ENCODE data around the gene PLCB1.

PLCB1 gene

GRCh38 chr20:8675896-8676295 is 543.8 kb downstream of the PLCB1 start:
- Mint-ChIP-seq H3K36me3 (ENCODE audit: low read depth) (no peaks in the 10 kb centered on the region), H3K4me3 (no peak overlapping the region), H3K27ac (no peak overlapping the region), H3K27me3 (ENCODE audit: low read depth) (no peaks in the 10 kb centered on the region), H3K9me3 (no peaks in the 10 kb centered on the region), H3K4me1 (ENCODE audit: low read depth) (no peaks in the 10 kb centered on the region)

- no peaks in the 10 kb centered on the region for H3K4me1 Mint-ChIP-seq (ENCODE audit: low read depth)
These were observed 546.2 kb downstream of the PLCB1 start for GRCh38 chr20:8678098-8678776.

GRCh38 chr20:8689337-8689736 is 557.3 kb downstream of the PLCB1 start:
- no peak overlapping the region for H3K4me3 Mint-ChIP-seq
- H3K9me3 Mint-ChIP-seq = peaks cover 5% of the 10 kb centered on the region
- H3K27me3 Mint-ChIP-seq (ENCODE audit: low read depth) = no peaks in the 10 kb centered on the region
- H3K4me1 Mint-ChIP-seq (ENCODE audit: low read depth) = no peaks in the 10 kb centered on the region
- no peaks in the 10 kb centered on the region for H3K36me3 Mint-ChIP-seq (ENCODE audit: low read depth)
- no peak overlapping the region for H3K27ac Mint-ChIP-seq

More at GRCh38 chr20:8678098-8678776, 546.2 kb downstream of the PLCB1 start:
- Mint-ChIP-seq H3K36me3 (ENCODE audit: low read depth) (no peaks in the 10 kb centered on the region), H3K27ac (no peak overlapping the region), H3K9me3 (no peaks in the 10 kb centered on the region), H3K27me3 (ENCODE audit: low read depth) (no peaks in the 10 kb centered on the region), H3K4me3 (no peak overlapping the region)

DNA sequence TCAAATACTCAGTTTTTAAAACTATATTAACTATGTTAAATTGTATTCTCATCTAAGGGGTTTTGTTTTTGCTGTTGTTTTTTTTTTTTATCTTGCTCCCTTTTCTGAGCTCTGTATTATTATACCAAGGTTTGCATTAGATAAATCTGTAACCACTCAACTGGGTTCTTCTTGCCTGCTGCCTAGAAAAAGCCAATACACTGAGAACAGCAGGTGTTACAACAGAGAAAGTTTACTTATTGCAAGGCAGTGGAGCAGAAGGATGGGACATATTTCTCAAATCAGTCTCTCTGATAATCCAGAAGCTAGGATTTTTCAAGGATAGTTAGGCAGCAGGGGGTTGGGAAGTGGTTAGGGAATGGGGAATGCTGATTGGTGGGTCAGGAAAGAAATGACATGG is 558.0 kb downstream of the PLCB1 start:
- H3K27ac Mint-ChIP-seq = no peak overlapping the region

GRCh38 chr20:8693709-8694108 is 561.6 kb downstream of the PLCB1 start:
- Mint-ChIP-seq H3K27me3 (ENCODE audit: low read depth) (no peaks in the 10 kb centered on the region), H3K27ac (no peak overlapping the region), H3K4me3 (no peak overlapping the region)

More for the DNA sequence above, 558.0 kb downstream of the PLCB1 start:
- H3K9me3 Mint-ChIP-seq = peaks cover 5% of the 10 kb centered on the region
- H3K4me1 Mint-ChIP-seq (ENCODE audit: low read depth) = no peaks in the 10 kb centered on the region
- no peak overlapping the region for H3K4me3 Mint-ChIP-seq
- H3K27me3 Mint-ChIP-seq (ENCODE audit: low read depth) = no peaks in the 10 kb centered on the region
- no peaks in the 10 kb centered on the region for H3K36me3 Mint-ChIP-seq (ENCODE audit: low read depth)

DNA sequence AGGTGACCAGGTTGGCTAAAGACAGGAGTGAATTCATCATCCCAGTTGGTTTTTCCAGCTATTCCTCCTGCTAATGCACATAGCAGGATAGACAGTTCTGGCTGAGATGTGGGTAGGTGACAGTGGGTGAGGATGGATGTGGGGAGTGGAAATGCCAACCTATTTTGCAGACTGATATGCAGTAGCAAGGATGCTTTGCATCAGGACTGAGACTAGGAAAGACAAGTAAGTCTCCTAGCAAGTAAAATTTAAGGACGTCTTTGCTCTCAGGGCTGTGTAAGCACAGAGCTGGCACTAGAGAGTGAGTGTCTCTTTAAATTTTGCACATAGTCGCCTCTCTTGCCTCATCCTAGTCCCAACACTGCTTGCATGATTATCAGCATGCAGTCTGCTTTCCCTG is 568.7 kb downstream of the PLCB1 start:
- no peaks in the 10 kb centered on the region for H3K9me3 Mint-ChIP-seq
- H3K4me1 Mint-ChIP-seq (ENCODE audit: low read depth) = no peaks in the 10 kb centered on the region
- no peak overlapping the region for H3K27ac Mint-ChIP-seq
- H3K4me3 Mint-ChIP-seq = no peak overlapping the region
- no peaks in the 10 kb centered on the region for H3K36me3 Mint-ChIP-seq (ENCODE audit: low read depth)
- no peaks in the 10 kb centered on the region for H3K27me3 Mint-ChIP-seq (ENCODE audit: low read depth)

More at GRCh38 chr20:8693709-8694108, 561.6 kb downstream of the PLCB1 start:
- Mint-ChIP-seq H3K36me3 (ENCODE audit: low read depth) (no peaks in the 10 kb centered on the region), H3K9me3 (peaks cover 5% of the 10 kb centered on the region), H3K4me1 (ENCODE audit: low read depth) (no peaks in the 10 kb centered on the region)

GRCh38 chr20:8706961-8707700 is 575.1 kb downstream of the PLCB1 start:
- Mint-ChIP-seq H3K36me3 (ENCODE audit: low read depth) (no peaks in the 10 kb centered on the region), H3K27me3 (ENCODE audit: low read depth) (no peaks in the 10 kb centered on the region), H3K4me1 (ENCODE audit: low read depth) (no peaks in the 10 kb centered on the region)

DNA sequence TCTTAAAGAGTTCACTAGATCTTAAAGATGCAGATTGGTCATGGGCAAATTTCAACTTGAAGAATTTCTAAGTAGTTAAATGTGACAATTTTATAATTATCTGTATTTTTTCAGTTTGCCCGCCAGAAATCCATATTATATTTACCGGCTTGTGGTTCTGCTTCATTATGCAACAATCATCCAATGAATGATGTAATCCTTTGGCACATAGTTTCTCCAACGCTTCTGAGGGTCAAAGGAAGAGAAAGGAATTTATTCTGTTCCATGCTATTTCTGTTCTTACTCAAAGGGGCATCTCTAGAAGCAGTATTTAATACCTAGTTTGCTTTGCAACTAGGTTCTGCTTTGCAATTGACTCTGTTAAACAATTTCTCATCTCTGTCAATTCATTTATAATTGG is 577.6 kb downstream of the PLCB1 start:
- H3K36me3 Mint-ChIP-seq (ENCODE audit: low read depth) = no peaks in the 10 kb centered on the region
- H3K4me1 Mint-ChIP-seq (ENCODE audit: low read depth) = no peaks in the 10 kb centered on the region
- no peaks in the 10 kb centered on the region for H3K9me3 Mint-ChIP-seq
- H3K4me3 Mint-ChIP-seq = no peak overlapping the region
- no peak overlapping the region for H3K27ac Mint-ChIP-seq
- no peaks in the 10 kb centered on the region for H3K27me3 Mint-ChIP-seq (ENCODE audit: low read depth)

More at GRCh38 chr20:8706961-8707700, 575.1 kb downstream of the PLCB1 start:
- Mint-ChIP-seq H3K4me3 (no peak overlapping the region), H3K9me3 (no peaks in the 10 kb centered on the region), H3K27ac (no peak overlapping the region)

GRCh38 chr20:8711501-8711900 is 579.4 kb downstream of the PLCB1 start:
- Mint-ChIP-seq H3K4me1 (ENCODE audit: low read depth) (no peaks in the 10 kb centered on the region), H3K9me3 (no peaks in the 10 kb centered on the region), H3K4me3 (no peak overlapping the region), H3K36me3 (ENCODE audit: low read depth) (no peaks in the 10 kb centered on the region), H3K27ac (no peak overlapping the region), H3K27me3 (ENCODE audit: low read depth) (no peaks in the 10 kb centered on the region)

- Mint-ChIP-seq H3K4me3 (no peak overlapping the region), H3K4me1 (ENCODE audit: low read depth) (no peaks in the 10 kb centered on the region), H3K36me3 (ENCODE audit: low read depth) (no peaks in the 10 kb centered on the region), H3K27me3 (ENCODE audit: low read depth) (no peaks in the 10 kb centered on the region), H3K9me3 (no peaks in the 10 kb centered on the region), H3K27ac (no peak overlapping the region)
These were observed 582.1 kb downstream of the PLCB1 start for GRCh38 chr20:8714206-8714605.

- no peak overlapping the region for H3K4me3 Mint-ChIP-seq
These were observed 586.2 kb downstream of the PLCB1 start for GRCh38 chr20:8718279-8718678.

DNA sequence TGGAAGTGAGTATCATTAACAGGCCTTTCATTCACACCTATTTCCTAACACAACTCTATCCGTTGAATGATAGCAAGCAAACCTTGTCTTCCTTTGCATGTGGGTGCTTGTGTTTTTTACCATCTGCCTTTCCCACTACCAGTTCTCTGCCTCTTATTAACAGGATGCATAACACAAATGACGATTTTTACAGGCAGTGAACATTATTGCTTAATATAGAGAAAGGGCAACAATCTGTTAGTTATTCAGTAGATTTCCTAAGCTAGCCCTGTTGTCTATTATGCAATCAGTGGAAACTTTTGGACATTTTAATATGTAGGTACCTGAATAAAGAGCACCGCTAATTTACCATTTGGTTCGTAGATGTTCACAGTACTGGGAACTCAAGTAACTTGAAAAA is 588.0 kb downstream of the PLCB1 start:
- Mint-ChIP-seq H3K27me3 (ENCODE audit: low read depth) (no peaks in the 10 kb centered on the region), H3K36me3 (ENCODE audit: low read depth) (no peaks in the 10 kb centered on the region), H3K4me3 (no peak overlapping the region), H3K4me1 (ENCODE audit: low read depth) (no peaks in the 10 kb centered on the region), H3K9me3 (no peaks in the 10 kb centered on the region), H3K27ac (no peak overlapping the region)

More at GRCh38 chr20:8718279-8718678, 586.2 kb downstream of the PLCB1 start:
- H3K9me3 Mint-ChIP-seq = no peaks in the 10 kb centered on the region
- no peaks in the 10 kb centered on the region for H3K36me3 Mint-ChIP-seq (ENCODE audit: low read depth)
- H3K4me1 Mint-ChIP-seq (ENCODE audit: low read depth) = no peaks in the 10 kb centered on the region
- H3K27ac Mint-ChIP-seq = no peak overlapping the region
- no peaks in the 10 kb centered on the region for H3K27me3 Mint-ChIP-seq (ENCODE audit: low read depth)

DNA sequence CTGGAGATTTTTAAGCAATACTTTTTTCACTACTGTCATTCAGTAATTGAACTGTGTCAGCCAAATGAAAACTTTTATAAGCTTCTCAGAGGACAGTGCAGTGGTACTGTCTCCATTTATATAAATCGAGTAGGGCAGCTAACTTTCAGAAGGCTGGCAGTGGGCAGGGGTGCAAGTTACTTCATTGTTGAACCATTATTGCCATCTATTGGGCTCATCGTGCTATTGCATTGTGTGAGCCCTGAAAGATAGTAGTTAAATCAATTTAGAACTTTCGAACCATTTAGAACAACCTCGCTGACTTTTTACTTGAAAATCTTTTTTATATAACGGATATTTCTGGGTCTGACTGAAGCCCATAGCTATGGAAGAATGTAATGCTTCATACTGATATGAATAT is 589.0 kb downstream of the PLCB1 start:
- Mint-ChIP-seq H3K27ac (no peak overlapping the region), H3K36me3 (ENCODE audit: low read depth) (no peaks in the 10 kb centered on the region), H3K27me3 (ENCODE audit: low read depth) (no peaks in the 10 kb centered on the region), H3K9me3 (no peaks in the 10 kb centered on the region), H3K4me3 (no peak overlapping the region), H3K4me1 (ENCODE audit: low read depth) (no peaks in the 10 kb centered on the region)

DNA sequence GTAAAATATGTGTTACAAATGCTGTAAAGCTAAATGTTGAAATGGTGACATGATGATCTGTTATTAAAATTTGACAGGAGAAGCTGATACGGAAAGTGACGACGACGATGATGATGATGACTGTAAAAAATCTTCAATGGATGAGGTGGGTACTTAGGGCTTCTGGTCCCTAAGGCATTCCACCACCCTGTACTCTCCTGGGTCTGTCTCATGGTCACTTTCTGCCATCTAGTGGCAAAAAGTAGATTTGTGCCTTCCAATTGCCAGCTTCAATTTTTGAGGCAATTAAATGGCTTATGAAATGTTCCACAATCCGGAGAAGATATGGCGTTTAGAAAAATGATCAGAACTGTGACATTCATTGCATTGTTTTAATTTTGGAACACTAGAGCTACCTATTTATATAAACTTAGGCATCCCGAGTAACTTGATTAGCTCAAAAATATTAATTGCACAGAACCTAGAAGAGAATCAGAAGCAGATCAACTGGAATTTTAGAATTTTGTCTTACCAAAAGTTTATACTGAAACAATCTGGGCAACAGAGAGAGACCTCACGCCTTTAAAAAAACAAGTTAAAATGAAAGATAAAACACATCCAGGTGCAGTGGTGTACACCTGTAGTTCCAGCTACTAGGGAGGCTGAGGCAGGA is 590.3 kb downstream of the PLCB1 start:
- H3K4me1 Mint-ChIP-seq (ENCODE audit: low read depth) = no peaks in the 10 kb centered on the region
- H3K36me3 Mint-ChIP-seq (ENCODE audit: low read depth) = no peaks in the 10 kb centered on the region
- no peak overlapping the region for H3K27ac Mint-ChIP-seq
- no peak overlapping the region for H3K4me3 Mint-ChIP-seq
- H3K9me3 Mint-ChIP-seq = no peaks in the 10 kb centered on the region
- no peaks in the 10 kb centered on the region for H3K27me3 Mint-ChIP-seq (ENCODE audit: low read depth)

- Mint-ChIP-seq H3K4me3 (no peak overlapping the region), H3K27ac (no peak overlapping the region), H3K36me3 (ENCODE audit: low read depth) (no peaks in the 10 kb centered on the region), H3K27me3 (ENCODE audit: low read depth) (no peaks in the 10 kb centered on the region), H3K4me1 (ENCODE audit: low read depth) (no peaks in the 10 kb centered on the region), H3K9me3 (no peaks in the 10 kb centered on the region)
These were observed 591.2 kb downstream of the PLCB1 start for GRCh38 chr20:8723296-8723695.
